NT2/D1 (cell line): ENCODE results near the gene ANKRD65.

Experiments
- DNase-seq: peaks from one replicate; pipeline ENCODE4 v3.0.0-alpha.2; 2011; ENCODE audit warnings: low read depth, low spot score
- H3K27me3 ChIP-seq: 2 replicates; pipeline ENCODE4 v1.6.0; 2011; ENCODE audit warnings: mild to moderate bottlenecking; ENCODE audit not compliant: insufficient read length, insufficient read depth
- H3K36me3 ChIP-seq: 2 replicates; pipeline ENCODE4 v1.6.1; 2011; ENCODE audit warnings: mild to moderate bottlenecking, low read length, mixed read lengths; ENCODE audit not compliant: insufficient read depth, insufficient read length
- H3K4me1 ChIP-seq: 2 replicates; pipeline ENCODE4 v1.5.1; 2011; ENCODE audit not compliant: insufficient read depth, insufficient read length
- H3K4me3 ChIP-seq: 2 replicates; pipeline ENCODE4 v1.5.1; 2011; ENCODE audit warnings: low read depth; ENCODE audit not compliant: insufficient read length
- H3K9ac ChIP-seq: 2 replicates; pipeline ENCODE4 v1.6.0; 2011; ENCODE audit warnings: low read depth; ENCODE audit not compliant: insufficient read length
- H3K9me3 ChIP-seq: 2 replicates; pipeline ENCODE4 v1.5.1; 2011; ENCODE audit warnings: mild to moderate bottlenecking, low read length; ENCODE audit not compliant: insufficient read depth
- SUZ12 ChIP-seq: IDR thresholded peaks from 2 replicates; pipeline ENCODE4 v1.6.1; 2011; ENCODE audit not compliant: insufficient read length, insufficient read depth; ENCODE audit errors: extremely low read depth
- YY1 ChIP-seq: IDR thresholded peaks from 2 replicates; pipeline ENCODE4 v1.6.1; 2011; ENCODE audit not compliant: insufficient read length, insufficient read depth
- ZNF274 ChIP-seq: IDR thresholded peaks from 2 replicates; pipeline ENCODE4 v1.6.1; 2011; ENCODE audit warnings: mild to moderate bottlenecking, low read depth, low read length

ANKRD65 gene

GRCh38 chr1:1433804-1434130, 12.7 kb upstream of the ANKRD65 start:
- H3K27me3 ChIP-seq, result peaks cover 23% of the 10 kb centered on the region
- H3K9ac ChIP-seq, result peak overlapping the region; percentile 82
- DNase-seq, result no peak
- no peaks in the 10 kb centered on the region for H3K9me3 ChIP-seq
- H3K4me1 ChIP-seq, result peaks cover 35% of the 10 kb centered on the region
- no peak for TF ChIP-seq ZNF274
- no peaks in the 10 kb centered on the region for H3K36me3 ChIP-seq
- H3K4me3 ChIP-seq, result peak overlapping the region; percentile 21

DNA sequence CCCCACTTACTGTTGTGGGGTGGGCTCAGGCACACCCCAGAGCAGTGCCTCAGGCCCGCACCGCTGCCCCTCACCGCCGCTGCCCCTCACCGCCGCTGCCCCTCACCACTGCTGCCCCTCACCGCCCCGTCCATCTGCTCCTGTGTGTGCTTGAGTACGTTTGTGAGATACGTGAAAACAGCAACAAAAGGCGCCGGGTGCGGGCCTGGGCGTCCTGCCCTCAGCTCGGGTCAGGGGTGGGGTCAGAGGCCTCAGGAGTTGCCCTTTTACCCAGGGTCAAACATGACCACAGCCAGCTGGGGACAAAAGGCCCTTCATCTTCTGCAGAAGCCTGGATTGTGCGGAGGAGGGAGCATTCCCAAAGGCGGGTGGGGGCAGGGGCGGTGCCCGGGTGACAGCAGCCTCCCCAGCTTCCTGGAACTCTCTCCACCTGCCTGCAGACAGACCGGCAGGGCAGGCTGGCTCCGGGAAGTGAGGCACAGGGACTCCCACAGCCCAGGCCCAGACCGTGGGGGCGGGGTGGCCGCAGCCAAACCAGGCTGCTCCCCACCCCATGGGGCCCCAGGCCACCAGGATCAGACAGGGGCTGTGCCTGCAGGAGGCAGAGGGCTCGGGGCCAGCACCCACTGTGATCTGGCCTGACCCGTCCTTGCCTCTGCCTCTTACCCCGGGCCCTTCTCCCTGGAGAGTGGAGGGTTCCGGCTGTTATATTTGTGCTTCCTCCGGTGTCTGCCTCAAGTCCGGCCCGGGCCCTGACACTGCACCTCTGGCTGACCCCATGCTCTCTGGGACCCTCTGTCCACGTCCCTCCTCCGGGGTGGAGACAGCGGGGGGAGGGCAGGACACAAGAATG, 12.1 kb upstream of the ANKRD65 start:
- no peaks in the 10 kb centered on the region for H3K36me3 ChIP-seq
- H3K27me3 ChIP-seq, result peaks cover 23% of the 10 kb centered on the region
- peaks cover 31% of the 10 kb centered on the region for H3K4me1 ChIP-seq
- TF ChIP-seq SUZ12 (no peak), YY1 (no peak), ZNF274 (no peak)
- no peaks in the 10 kb centered on the region for H3K9me3 ChIP-seq
- peak overlapping the region; percentile 8 for H3K4me3 ChIP-seq
- no peak for DNase-seq
- H3K9ac ChIP-seq, result peak overlapping the region; percentile 82

GRCh38 chr1:1432274-1432950, 11.3 kb upstream of the ANKRD65 start:
- peaks cover 23% of the 10 kb centered on the region for H3K27me3 ChIP-seq
- H3K36me3 ChIP-seq, result no peaks in the 10 kb centered on the region
- H3K9me3 ChIP-seq, result no peaks in the 10 kb centered on the region
- no peak for TF ChIP-seq YY1
- no peak for TF ChIP-seq ZNF274
- TF ChIP-seq SUZ12, result no peak
- peak overlapping the region; percentile 56 for H3K9ac ChIP-seq
- H3K4me3 ChIP-seq, result no peak overlapping the region
- peaks cover 31% of the 10 kb centered on the region for H3K4me1 ChIP-seq
- DNase-seq, result no peak

DNA sequence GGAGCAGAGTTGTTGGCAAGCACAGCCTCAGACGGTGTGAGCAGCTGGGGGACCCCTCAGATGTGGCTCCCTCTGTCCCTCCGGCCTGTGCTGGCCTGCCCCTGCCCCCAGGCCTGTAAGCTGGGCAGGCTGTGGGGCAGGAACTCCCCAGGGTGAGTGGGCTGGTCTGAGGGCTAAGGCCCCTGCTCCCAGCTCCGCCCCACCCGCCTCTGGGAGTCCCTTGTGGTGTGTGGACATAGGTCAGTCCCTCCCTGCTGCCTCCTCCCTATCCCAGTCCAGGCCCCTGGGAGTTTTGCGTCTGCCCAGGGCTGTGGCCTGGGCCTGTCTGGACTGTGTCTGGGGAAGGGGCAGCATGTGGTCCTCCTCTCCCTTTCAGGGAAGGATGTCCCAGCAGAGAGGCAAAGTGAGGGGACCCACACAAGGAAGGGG, 10.8 kb upstream of the ANKRD65 start:
- peaks cover 29% of the 10 kb centered on the region for H3K4me1 ChIP-seq
- H3K9ac ChIP-seq, result peak overlapping the region; percentile 56
- no peaks in the 10 kb centered on the region for H3K9me3 ChIP-seq
- no peaks in the 10 kb centered on the region for H3K36me3 ChIP-seq
- H3K4me3 ChIP-seq, result no peak overlapping the region
- TF ChIP-seq SUZ12 (no peak), ZNF274 (no peak), YY1 (no peak)
- DNase-seq, result no peak
- H3K27me3 ChIP-seq, result peaks cover 19% of the 10 kb centered on the region

- Histone ChIP-seq H3K9me3 (no peaks in the 10 kb centered on the region), H3K4me1 (peaks cover 26% of the 10 kb centered on the region), H3K9ac (peak overlapping the region; percentile 66)
Measured at GRCh38 chr1:1430992-1431844, 10.1 kb upstream of the ANKRD65 start.

DNA sequence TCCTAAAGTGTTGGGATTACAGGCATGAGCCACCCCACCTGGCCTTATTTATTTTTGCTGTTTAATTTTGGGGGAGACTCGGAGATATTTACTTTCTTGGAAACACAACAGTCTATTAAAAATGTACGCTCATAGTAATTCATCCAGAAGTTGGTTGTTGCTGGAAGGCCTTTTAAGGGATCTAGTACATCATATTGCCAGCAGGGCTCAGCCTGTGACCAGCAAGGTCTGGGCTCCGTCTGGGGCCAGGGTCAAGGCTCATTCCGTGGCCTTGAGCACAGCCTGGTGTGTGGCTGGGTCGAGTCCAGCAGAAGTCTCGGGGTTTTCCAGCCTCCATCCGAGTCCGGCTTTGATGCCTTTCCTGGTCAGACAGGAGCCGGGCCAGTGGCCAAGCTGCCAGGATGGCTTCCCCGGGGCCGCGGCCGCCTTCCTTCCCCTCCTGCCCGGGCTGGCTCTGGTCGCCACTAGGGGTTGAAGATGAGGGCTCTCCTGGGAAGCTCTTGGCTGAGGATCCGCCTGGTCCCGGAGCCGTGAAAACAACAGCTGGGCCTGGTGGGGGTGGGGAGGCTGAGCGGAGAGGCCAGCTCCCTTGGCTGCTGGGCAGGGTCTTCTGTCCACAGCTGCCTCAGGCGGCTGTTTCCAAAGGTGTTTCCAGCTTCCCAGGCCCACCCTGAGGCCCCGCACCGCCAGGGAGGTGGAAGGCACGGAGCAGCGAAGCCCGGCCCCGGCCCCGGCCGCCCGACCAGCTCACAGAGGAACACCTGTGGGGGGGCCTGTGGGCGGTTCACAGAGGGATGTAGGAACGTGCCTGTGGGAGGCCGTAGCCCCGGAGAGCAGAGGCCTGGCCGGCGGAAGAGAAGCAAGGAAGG, 9.3 kb upstream of the ANKRD65 start:
- Histone ChIP-seq H3K9me3 (no peaks in the 10 kb centered on the region), H3K27me3 (peaks cover 9% of the 10 kb centered on the region), H3K9ac (peak overlapping the region; percentile 66), H3K4me3 (peak overlapping the region; percentile 24), H3K4me1 (peaks cover 27% of the 10 kb centered on the region), H3K36me3 (no peaks in the 10 kb centered on the region)
- TF ChIP-seq SUZ12, result no peak
- TF ChIP-seq ZNF274, result no peak
- no peak for TF ChIP-seq YY1
- DNase-seq, result no peak

More at GRCh38 chr1:1430992-1431844, 10.1 kb upstream of the ANKRD65 start:
- TF ChIP-seq YY1, result no peak
- no peak for TF ChIP-seq SUZ12
- TF ChIP-seq ZNF274, result no peak
- no peak overlapping the region for H3K4me3 ChIP-seq
- no peaks in the 10 kb centered on the region for H3K36me3 ChIP-seq
- no peak for DNase-seq
- H3K27me3 ChIP-seq, result peaks cover 13% of the 10 kb centered on the region
